Astrocyte (in vitro differentiated cells and primary cell): ENCODE data around the gene TMEM259.

Experiments used
- EZH2 ChIP-seq: IDR thresholded peaks from 2 replicates; pipeline ENCODE4 v1.6.1; 2012; ENCODE audit warnings: mild to moderate bottlenecking, low read length, inconsistent platforms; ENCODE audit not compliant: insufficient read depth
- TF ChIP-seq, protein P1 (sequence below): IDR thresholded peaks from 2 replicates; pipeline ENCODE4 v1.5.1; 2011; ENCODE audit warnings: low read depth, mild to moderate bottlenecking, inconsistent platforms, low read length, moderate library complexity; ENCODE audit not compliant: insufficient read depth

DNA sequence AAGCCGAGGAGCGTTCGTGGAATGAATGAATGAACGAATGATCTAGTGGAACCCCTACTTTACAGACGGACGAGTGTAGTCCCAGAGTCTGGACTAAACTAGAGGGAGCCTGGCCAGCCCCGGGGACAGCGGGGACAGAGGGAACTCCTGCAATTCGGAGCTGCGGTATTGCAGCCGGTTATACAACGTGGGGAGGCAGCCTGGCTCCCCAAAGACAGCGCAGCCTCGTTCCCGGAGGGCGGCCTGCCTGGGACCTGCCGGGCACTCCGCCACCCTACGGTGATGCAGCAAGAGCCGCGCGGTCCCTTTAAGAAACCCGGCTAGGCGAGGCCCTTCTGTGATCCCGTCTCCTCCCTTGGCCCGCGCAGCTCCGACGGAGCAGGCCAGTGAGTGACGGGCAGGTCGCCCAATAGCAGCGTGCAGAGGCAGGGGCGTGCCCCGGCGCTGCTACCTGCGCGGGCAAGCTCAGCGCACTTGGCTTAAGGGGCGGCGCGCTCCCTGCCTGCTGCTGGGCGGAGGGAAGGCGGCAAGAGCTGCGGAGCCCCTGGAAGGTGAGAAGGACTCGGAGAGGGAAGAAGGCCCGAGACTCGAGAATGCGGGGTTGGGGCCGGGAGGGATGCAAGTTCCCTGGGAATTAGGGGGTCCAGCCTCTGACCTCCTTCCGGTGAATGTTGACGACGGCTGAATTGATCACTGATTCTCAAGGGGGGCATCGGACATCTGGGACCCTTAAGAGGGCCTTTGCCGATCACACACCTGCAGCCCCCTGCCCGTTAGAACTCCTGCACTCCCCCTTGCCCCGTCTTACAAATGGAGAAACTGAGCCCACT, 18.9 kb upstream of the TMEM259 start, which contains the start of gene ABCA7:
- TF ChIP-seq, protein P1, sequence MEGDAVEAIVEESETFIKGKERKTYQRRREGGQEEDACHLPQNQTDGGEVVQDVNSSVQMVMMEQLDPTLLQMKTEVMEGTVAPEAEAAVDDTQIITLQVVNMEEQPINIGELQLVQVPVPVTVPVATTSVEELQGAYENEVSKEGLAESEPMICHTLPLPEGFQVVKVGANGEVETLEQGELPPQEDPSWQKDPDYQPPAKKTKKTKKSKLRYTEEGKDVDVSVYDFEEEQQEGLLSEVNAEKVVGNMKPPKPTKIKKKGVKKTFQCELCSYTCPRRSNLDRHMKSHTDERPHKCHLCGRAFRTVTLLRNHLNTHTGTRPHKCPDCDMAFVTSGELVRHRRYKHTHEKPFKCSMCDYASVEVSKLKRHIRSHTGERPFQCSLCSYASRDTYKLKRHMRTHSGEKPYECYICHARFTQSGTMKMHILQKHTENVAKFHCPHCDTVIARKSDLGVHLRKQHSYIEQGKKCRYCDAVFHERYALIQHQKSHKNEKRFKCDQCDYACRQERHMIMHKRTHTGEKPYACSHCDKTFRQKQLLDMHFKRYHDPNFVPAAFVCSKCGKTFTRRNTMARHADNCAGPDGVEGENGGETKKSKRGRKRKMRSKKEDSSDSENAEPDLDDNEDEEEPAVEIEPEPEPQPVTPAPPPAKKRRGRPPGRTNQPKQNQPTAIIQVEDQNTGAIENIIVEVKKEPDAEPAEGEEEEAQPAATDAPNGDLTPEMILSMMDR, result no peak
- no peak for TF ChIP-seq EZH2
